Measurements from ENCODE around the gene SRSF1. TPM values are rescaled to one million over a fixed set of nuclear protein-coding genes. Genes with fewer than 3 reads are reported as not detected.

SRSF1 gene
- total RNA-seq, 2 experiments from 2014 or later, result 382 to 383 TPM

DNA sequence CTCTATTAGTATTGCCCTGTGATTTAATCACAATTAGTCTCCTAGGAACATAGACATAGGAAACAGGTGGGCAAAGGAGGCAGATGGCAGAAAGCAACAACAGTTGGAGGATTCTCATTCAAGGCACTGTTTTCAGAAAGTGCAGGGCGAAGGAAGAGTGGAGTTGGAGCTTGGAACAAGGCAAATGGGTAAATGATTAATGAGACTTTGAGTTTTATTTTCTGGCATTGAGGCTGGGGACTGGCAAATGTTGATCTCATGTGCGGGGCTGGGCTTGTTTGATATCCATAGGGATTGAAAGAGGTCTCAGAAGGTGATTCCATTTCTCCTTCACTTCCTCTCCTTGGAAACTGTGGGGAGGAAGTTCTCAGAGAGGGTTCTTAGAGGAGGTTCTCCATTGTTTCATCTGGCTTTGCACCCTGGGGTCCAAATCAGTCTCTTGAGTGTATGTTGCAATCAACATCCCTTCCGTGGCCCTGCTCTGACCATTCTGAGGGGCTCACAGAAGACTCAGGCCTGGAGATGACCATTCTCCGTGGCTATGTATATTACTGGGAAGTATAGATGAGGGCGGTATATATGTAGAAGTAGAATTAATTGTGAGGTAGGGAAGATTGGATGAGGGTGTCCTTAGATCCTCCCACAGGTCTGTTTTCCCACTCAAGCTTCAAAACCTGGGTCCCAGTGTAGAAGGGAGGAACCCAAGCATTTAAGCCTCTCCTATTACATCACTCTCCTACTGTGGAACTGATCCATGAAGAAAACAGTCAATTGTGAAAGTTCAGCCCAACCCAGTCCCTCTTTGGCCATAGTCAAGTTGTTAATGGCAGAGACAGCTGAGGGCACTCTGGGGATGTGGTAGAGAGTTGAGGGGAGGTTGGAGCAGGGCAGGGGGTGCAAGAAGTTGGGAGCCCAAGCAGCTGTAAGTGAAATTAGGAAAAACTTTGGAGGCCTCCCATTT is 36.5 kb upstream of the SRSF1 start:
- Mint-ChIP-seq H3K9me3 (ENCODE audit: insufficient read depth) (no peaks in the 10 kb centered on the region), H3K27ac (no peak overlapping the region), H3K36me3 (ENCODE audit: low read depth) (no peaks in the 10 kb centered on the region), H3K27me3 (ENCODE audit: low read depth) (peaks cover 37% of the 10 kb centered on the region), H3K4me3 (no peak overlapping the region), H3K4me1 (ENCODE audit: low read depth) (no peaks in the 10 kb centered on the region)
- POLR2A ChIA-PET, result no interaction called here
- ATAC-seq (no peak), DNase-seq (no peak)
- CTCF ChIA-PET, result interaction anchor here (0.8 kb wide), 1 partner anchor 69 kb away, joined by 3 read pairs; no protein-coding TSS in a partner anchor

DNA sequence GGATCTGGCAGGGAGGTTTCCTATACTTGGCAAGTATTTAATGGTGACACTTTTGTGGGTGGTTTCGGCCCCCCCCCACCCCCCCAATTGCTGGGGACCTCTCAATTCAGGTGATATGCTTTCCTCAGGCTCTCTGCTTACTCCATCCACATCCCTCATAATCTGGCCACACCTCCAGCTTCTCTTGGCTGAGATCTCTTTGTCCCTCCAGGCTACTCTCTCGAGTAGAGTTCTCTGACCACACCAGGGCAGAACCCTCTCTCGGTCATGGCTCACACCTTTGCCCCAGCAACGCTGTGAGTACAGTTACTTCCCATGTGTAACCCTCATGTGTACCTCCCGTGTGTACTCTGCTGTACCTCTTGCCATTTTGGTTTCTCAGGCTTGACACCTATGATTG is 34.1 kb upstream of the SRSF1 start:
- no peaks in the 10 kb centered on the region for H3K4me1 Mint-ChIP-seq (ENCODE audit: low read depth)
- DNase-seq (no peak), ATAC-seq (no peak)
- no peak overlapping the region for H3K4me3 Mint-ChIP-seq
- no peak overlapping the region for H3K27ac Mint-ChIP-seq
- no peaks in the 10 kb centered on the region for H3K9me3 Mint-ChIP-seq (ENCODE audit: insufficient read depth)
- H3K36me3 Mint-ChIP-seq (ENCODE audit: low read depth), result no peaks in the 10 kb centered on the region
- POLR2A ChIA-PET, result no interaction called here
- CTCF ChIA-PET, result no interaction called here
- peaks cover 43% of the 10 kb centered on the region for H3K27me3 Mint-ChIP-seq (ENCODE audit: low read depth)

- DNase-seq (no peak), ATAC-seq (no peak)
- no peaks in the 10 kb centered on the region for H3K9me3 Mint-ChIP-seq (ENCODE audit: insufficient read depth)
- H3K4me3 Mint-ChIP-seq, result no peak overlapping the region
- peaks cover 41% of the 10 kb centered on the region for H3K27me3 Mint-ChIP-seq (ENCODE audit: low read depth)
- H3K36me3 Mint-ChIP-seq (ENCODE audit: low read depth), result no peaks in the 10 kb centered on the region
- POLR2A ChIA-PET, result interaction anchor here (0.7 kb wide), 1 partner anchor 33 kb away, joined by 3 read pairs; no protein-coding TSS in a partner anchor
- CTCF ChIA-PET, result interaction anchor here (1.7 kb wide), 1 partner anchor 40 kb away, joined by 4 read pairs; no protein-coding TSS in a partner anchor
- no peaks in the 10 kb centered on the region for H3K4me1 Mint-ChIP-seq (ENCODE audit: low read depth)
- H3K27ac Mint-ChIP-seq, result no peak overlapping the region
Measured at GRCh38 chr17:58040386-58040785, 33.3 kb upstream of the SRSF1 start.

GRCh38 chr17:58039975-58040374 is 32.9 kb upstream of the SRSF1 start:
- CTCF ChIA-PET, result interaction anchor here (1.7 kb wide), 1 partner anchor 40 kb away, joined by 4 read pairs; no protein-coding TSS in a partner anchor
- no peak for DNase-seq
- Mint-ChIP-seq H3K9me3 (ENCODE audit: insufficient read depth) (no peaks in the 10 kb centered on the region), H3K27ac (no peak overlapping the region), H3K4me1 (ENCODE audit: low read depth) (no peaks in the 10 kb centered on the region), H3K4me3 (no peak overlapping the region), H3K36me3 (ENCODE audit: low read depth) (no peaks in the 10 kb centered on the region), H3K27me3 (ENCODE audit: low read depth) (peaks cover 41% of the 10 kb centered on the region)
- ATAC-seq, result no peak
- POLR2A ChIA-PET, result interaction anchor here (0.7 kb wide), 1 partner anchor 32 kb away, joined by 3 read pairs; no protein-coding TSS in a partner anchor

DNA sequence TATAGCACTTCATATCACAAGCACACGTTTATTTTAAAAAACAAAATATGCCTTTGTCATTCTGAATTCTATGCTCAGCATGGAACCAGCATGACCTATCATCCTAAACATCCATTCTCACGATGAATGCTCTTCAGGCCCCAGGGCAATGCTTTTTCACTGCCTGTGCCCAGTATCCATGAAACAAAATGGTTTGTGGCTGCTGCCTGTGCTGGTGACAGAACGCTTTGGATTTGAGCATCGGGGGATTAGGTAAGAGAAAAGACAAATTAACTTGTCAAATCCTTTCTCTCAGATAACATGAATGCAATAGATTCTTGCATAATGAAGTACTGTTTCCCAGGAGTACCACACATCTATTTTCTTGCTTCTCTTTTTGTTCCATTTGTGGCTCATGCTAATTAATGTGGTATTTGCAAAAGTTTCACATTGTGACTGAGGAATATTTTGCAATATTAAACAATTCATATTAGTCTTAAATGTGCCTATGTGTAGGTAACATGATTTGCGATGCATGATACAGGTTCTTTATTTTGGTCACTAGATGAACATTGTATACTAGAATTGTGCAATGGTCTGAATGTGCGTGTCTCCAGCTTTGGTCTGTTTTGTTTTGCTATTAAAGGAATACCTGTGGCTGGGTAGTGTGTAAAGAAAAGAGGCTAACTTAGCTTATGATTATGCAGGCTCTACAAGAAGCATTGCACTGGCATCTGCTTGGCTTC is 25.8 kb upstream of the SRSF1 start:
- CTCF ChIA-PET, result interaction anchor here (1.0 kb wide), 1 partner anchor 33 kb away, joined by 4 read pairs; no protein-coding TSS in a partner anchor
- H3K9me3 Mint-ChIP-seq (ENCODE audit: insufficient read depth), result no peaks in the 10 kb centered on the region
- no peaks in the 10 kb centered on the region for H3K36me3 Mint-ChIP-seq (ENCODE audit: low read depth)
- no peak for DNase-seq
- no peak overlapping the region for H3K4me3 Mint-ChIP-seq
- no peak for ATAC-seq
- H3K4me1 Mint-ChIP-seq (ENCODE audit: low read depth), result no peaks in the 10 kb centered on the region
- H3K27me3 Mint-ChIP-seq (ENCODE audit: low read depth), result peaks cover 23% of the 10 kb centered on the region
- POLR2A ChIA-PET, result no interaction called here
- H3K27ac Mint-ChIP-seq, result no peak overlapping the region

DNA sequence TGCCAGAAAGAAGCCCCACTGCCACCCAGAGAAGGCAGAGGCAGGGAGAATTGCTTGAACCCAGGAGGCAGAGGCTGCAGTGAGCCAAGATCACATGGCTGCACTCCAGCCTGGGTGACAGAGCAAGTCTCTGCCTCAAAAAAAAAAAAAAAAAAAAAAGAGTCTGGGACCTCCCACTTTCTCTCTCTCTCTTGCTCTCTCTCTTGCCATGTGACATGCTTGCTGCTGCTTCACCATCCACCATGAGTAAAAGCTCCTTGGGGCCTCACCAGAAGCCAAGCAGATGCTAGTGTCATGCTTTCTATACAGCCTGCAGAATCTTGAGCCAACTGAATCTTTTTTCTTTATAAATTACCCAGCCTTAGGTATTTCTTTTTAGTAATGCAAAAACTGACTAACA is 21.5 kb upstream of the SRSF1 start:
- ChIA-PET CTCF (interaction anchor here (1.0 kb wide), 1 partner anchor 84 kb away, joined by 3 read pairs; no protein-coding TSS in a partner anchor), POLR2A (no interaction called here)
- Mint-ChIP-seq H3K9me3 (ENCODE audit: insufficient read depth) (no peaks in the 10 kb centered on the region), H3K4me1 (ENCODE audit: low read depth) (no peaks in the 10 kb centered on the region), H3K36me3 (ENCODE audit: low read depth) (no peaks in the 10 kb centered on the region), H3K27me3 (ENCODE audit: low read depth) (peaks cover 43% of the 10 kb centered on the region), H3K4me3 (no peak overlapping the region), H3K27ac (no peak overlapping the region)
- no peak for DNase-seq
- ATAC-seq, result no peak

- H3K9me3 Mint-ChIP-seq (ENCODE audit: insufficient read depth), result no peaks in the 10 kb centered on the region
- CTCF ChIA-PET, result no interaction called here
- no peak overlapping the region for H3K4me3 Mint-ChIP-seq
- ATAC-seq, result no peak
- DNase-seq, result no peak
- POLR2A ChIA-PET, result no interaction called here
- H3K4me1 Mint-ChIP-seq (ENCODE audit: low read depth), result no peaks in the 10 kb centered on the region
- no peak overlapping the region for H3K27ac Mint-ChIP-seq
- H3K27me3 Mint-ChIP-seq (ENCODE audit: low read depth), result peaks cover 13% of the 10 kb centered on the region
- H3K36me3 Mint-ChIP-seq (ENCODE audit: low read depth), result no peaks in the 10 kb centered on the region
Measured at GRCh38 chr17:58020401-58020800, 13.4 kb upstream of the SRSF1 start.

- ChIA-PET POLR2A (no interaction called here), CTCF (no interaction called here)
- no peak for DNase-seq
- Mint-ChIP-seq H3K9me3 (ENCODE audit: insufficient read depth) (no peaks in the 10 kb centered on the region), H3K27ac (no peak overlapping the region), H3K27me3 (ENCODE audit: low read depth) (peaks cover 12% of the 10 kb centered on the region), H3K36me3 (ENCODE audit: low read depth) (no peaks in the 10 kb centered on the region), H3K4me1 (ENCODE audit: low read depth) (no peaks in the 10 kb centered on the region), H3K4me3 (no peak overlapping the region)
- ATAC-seq, result no peak
Measured at GRCh38 chr17:58019521-58019920, 12.5 kb upstream of the SRSF1 start.

DNA sequence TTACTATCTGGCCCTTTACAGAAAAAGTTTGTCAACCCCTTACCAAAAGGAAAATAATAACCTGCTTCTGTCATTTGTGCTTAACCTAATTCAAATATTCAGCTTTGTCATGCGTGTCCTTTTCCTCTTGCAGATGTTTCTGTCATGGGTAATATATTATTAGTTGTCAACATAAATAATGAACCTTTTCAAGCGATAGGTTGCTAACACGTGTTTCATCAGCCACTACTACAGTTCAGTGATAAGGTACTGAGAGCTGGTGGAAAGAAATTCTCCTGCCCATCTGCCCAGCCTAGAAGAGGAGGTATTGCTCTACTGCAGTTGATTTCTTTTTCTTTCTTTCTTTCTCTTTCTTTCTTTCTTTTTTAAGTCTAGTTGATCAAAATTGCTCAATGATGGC is 12.0 kb upstream of the SRSF1 start:
- CTCF ChIA-PET, result no interaction called here

DNA sequence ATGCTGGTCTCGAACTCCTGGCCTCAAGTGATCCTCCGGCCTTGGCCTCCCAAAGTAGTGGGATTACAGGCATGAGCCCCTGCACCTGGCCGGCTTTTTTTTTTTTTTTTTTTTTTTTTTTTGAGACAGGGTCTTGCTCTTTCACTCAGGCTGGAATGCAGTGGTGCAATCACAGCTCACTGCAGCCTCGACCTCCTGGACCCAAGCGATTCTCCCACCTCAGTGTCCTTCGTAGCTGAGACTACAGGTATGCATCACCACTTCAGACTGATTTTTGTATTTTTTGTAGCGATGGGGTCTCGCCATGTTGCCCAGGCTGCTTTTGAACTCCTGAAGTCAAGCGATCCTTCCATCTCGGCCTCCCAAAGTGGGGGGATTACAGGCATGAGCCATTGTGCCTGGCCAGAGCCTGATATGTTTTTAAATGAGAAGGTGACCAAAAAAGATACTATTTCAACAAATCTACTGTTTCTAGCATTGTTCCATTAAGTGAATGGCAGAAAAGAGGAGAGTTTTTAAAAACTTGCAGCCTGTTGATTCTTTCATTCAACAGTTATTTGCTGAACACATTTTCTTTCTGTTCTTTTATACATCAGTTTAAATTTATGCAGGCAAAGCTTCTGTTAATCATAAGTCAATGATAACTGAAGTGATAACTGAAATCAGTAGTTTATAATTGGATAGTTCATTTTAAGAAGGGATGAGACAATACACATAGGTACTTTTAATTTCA is 3.2 kb upstream of the SRSF1 start:
- ATAC-seq (no peak), DNase-seq (no peak)
- Mint-ChIP-seq H3K4me1 (ENCODE audit: low read depth) (peaks cover 23% of the 10 kb centered on the region), H3K9me3 (ENCODE audit: insufficient read depth) (no peaks in the 10 kb centered on the region), H3K36me3 (ENCODE audit: low read depth) (peaks cover 29% of the 10 kb centered on the region), H3K27ac (no peak overlapping the region), H3K27me3 (ENCODE audit: low read depth) (no peaks in the 10 kb centered on the region), H3K4me3 (no peak overlapping the region)
- POLR2A ChIA-PET, result interaction anchor here (0.6 kb wide), 1 partner anchor 328 kb away, joined by 3 read pairs; no protein-coding TSS in a partner anchor
- CTCF ChIA-PET, result interaction anchor here (1.9 kb wide), 1 partner anchor 11 kb away, joined by 9 read pairs; no protein-coding TSS in a partner anchor

More for the DNA sequence above, 12.0 kb upstream of the SRSF1 start:
- Mint-ChIP-seq H3K9me3 (ENCODE audit: insufficient read depth) (no peaks in the 10 kb centered on the region), H3K4me1 (ENCODE audit: low read depth) (no peaks in the 10 kb centered on the region), H3K27ac (no peak overlapping the region), H3K4me3 (no peak overlapping the region), H3K36me3 (ENCODE audit: low read depth) (no peaks in the 10 kb centered on the region), H3K27me3 (ENCODE audit: low read depth) (peaks cover 12% of the 10 kb centered on the region)
- POLR2A ChIA-PET, result no interaction called here
- DNase-seq (no peak), ATAC-seq (no peak)
